K562 treated with DMSO at 1 percent for 24 hours (cell line): ENCODE results near the gene PRELP. TPM values are rescaled to one million over a fixed set of nuclear protein-coding genes. Genes with fewer than 3 reads are reported as not detected.

Source experiments
- total RNA-seq: library from RNA; unstranded; fragments of 300-600 nt; gene quantifications from 2 replicates; pipeline ENCODE4 v1.2.3, GENCODE V29; 2022; ENCODE audit warnings: low read depth; ENCODE audit not compliant: insufficient read depth

The PRELP gene
- not detected in 2 replicates for total RNA-seq

GRCh38 chr1:203475012-203475981 is at the start of gene PRELP:
Gene PRELP (plus strand): TSS chr1:203475806. CDS start chr1:203483185, 7,379 bp downstream.

GRCh38 chr1:203493901-203494300 is 18.3 kb downstream of the PRELP start, which contains the start of gene OPTC:
Gene OPTC (plus strand): TSS chr1:203494153. CDS start chr1:203496006, 1,853 bp downstream.

Other genes starting within 250 kb of the PRELP start
- gene CHIT1, start 246.1 kb upstream of the PRELP start, total RNA-seq: not detected in 2 replicates
- gene BTG2, start 170.3 kb upstream of the PRELP start, total RNA-seq: 25.5 and 25.7 TPM in 2 replicates
- gene FMOD, start 124.7 kb upstream of the PRELP start, total RNA-seq: 0.20 TPM in 1 of 2 replicates, not detected in the other
- gene OPTC, start 18.3 kb downstream of the PRELP start, total RNA-seq: not detected in 2 replicates
- 14.6 and 18.9 TPM in 2 replicates for gene ATP2B4, start 151.0 kb downstream of the PRELP start, total RNA-seq